Upper lobe of left lung (tissue), 4 donors: ENCODE results near the gene SARNP.

ENCODE experiments used
- EP300 ChIP-seq, 4 donors: sonication (generic); formaldehyde crosslinking; IDR thresholded peaks; one replicate each; pipeline ENCODE4 v1.5.1; 2017; ENCODE audit warnings: antibody characterized with exemption in 4 of 4, control low read depth in 2 of 4
- POLR2A ChIP-seq, 4 donors: fragments of 450-650 bp; IDR thresholded peaks; one replicate each; pipeline ENCODE4 v1.5.1; 2016 to 2017; ENCODE audit warnings: antibody characterized with exemption in 4 of 4, mild to moderate bottlenecking in 2 of 4
- POLR2AphosphoS5 ChIP-seq, 2 donors: sonication (generic); formaldehyde crosslinking; IDR thresholded peaks; one replicate each; pipeline ENCODE4 v1.5.1; 2017; ENCODE audit warnings: antibody characterized with exemption in 2 of 2
- TF ChIP-seq, protein P1 (sequence below), 6 experiments: fragments of 450-650 bp in 4 of 6; fragments of 200-600 bp in 2 of 6; sonication (generic) in 2 of 6; IDR thresholded peaks; one replicate each; pipeline ENCODE4 v1.5.1; 2016 to 2019; ENCODE audit warnings: antibody characterized with exemption in 6 of 6

DNA sequence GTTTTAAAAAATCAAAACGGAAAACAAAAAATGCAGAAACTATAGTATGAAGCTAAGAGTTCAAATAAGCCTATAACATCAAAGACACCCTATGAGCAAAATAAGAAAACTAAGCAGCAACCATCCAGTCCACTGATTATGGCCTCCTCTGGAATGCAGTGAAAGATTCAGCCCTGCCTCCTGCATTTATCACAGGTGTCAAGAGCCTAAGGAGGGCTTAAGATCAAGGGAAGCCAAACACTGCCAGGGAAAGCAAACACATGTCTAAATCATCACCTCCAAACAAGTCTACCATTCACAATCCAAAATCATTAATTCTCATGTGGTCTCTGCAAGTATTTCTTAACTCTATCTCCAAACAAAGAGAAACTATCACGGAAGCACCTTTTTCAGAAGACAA is 28.4 kb downstream of the SARNP start:
- no peak for TF ChIP-seq EP300 (IDR thresholded peaks at IDR 0.05)
- TF ChIP-seq POLR2A (IDR thresholded peaks at IDR 0.05) = no peak
- TF ChIP-seq, protein P1, sequence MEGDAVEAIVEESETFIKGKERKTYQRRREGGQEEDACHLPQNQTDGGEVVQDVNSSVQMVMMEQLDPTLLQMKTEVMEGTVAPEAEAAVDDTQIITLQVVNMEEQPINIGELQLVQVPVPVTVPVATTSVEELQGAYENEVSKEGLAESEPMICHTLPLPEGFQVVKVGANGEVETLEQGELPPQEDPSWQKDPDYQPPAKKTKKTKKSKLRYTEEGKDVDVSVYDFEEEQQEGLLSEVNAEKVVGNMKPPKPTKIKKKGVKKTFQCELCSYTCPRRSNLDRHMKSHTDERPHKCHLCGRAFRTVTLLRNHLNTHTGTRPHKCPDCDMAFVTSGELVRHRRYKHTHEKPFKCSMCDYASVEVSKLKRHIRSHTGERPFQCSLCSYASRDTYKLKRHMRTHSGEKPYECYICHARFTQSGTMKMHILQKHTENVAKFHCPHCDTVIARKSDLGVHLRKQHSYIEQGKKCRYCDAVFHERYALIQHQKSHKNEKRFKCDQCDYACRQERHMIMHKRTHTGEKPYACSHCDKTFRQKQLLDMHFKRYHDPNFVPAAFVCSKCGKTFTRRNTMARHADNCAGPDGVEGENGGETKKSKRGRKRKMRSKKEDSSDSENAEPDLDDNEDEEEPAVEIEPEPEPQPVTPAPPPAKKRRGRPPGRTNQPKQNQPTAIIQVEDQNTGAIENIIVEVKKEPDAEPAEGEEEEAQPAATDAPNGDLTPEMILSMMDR (IDR thresholded peaks at IDR 0.05) = no peak
- TF ChIP-seq POLR2AphosphoS5 (IDR thresholded peaks at IDR 0.05) = no peak
